ENCODE data around the gene IL20RA. TPM values are rescaled to one million over a fixed set of nuclear protein-coding genes. Genes with fewer than 3 reads are reported as not detected.

Gene IL20RA
- total and polyA plus RNA-seq, 2 of the 8 experiments (the other 6 are each of a cell fraction or from before 2014, with no cell fraction given): 1.3 to 1.7 TPM

- 66% methylated on average over 3 of the region's 3 CpGs; no CpG with 5 or more reads in 1 of the 2 experiments for WGBS, 2 experiments (ENCODE audit: extremely low coverage in 1 of 2, insufficient coverage in 1 of 2, insufficient read length in 1 of 2, insufficient replicate concordance in 2 of 2, low coverage in 1 of 2, low lambda C conversion rate in 2 of 2, missing lambda C conversion rate in 1 of 2)
- H4K20me1 ChIP-seq (replicated peaks in 1 of 2; ENCODE audit: control insufficient read depth in 1 of 2, insufficient read depth in 2 of 2, low read length in 2 of 2): no peaks in the 10 kb centered on the region
- no peak overlapping the region for H4K91ac ChIP-seq (replicated peaks; ENCODE audit: insufficient read length, low read length)
- peaks cover 0 to 5% (median 0%) of the 10 kb centered on the region in 4 experiments; a peak in 1 of 7 replicates for H3K4me1 ChIP-seq (replicated peaks in 1 of 4; ENCODE audit: control insufficient read depth in 3 of 4, insufficient read depth in 4 of 4, low read length in 3 of 4)
- no peak overlapping the region for H3K23ac ChIP-seq (ENCODE audit: insufficient read length)
- TF ChIP-seq USF2 (IDR thresholded peaks at IDR 0.05; ENCODE audit: low read length): no peak
- no peak for TF ChIP-seq KDM1A (IDR thresholded peaks at IDR 0.05; ENCODE audit: borderline replicate concordance, low read length)
- no peak for TF ChIP-seq CHD1 (IDR thresholded peaks at IDR 0.05; ENCODE audit: low read depth, low read length)
- H3K23me2 ChIP-seq (ENCODE audit: low read depth, low read length): no peaks in the 10 kb centered on the region
- no peak overlapping the region for H3K4ac ChIP-seq (replicated peaks; ENCODE audit: insufficient read length, low read depth, low read length)
- no peak overlapping the region for H2BK20ac ChIP-seq (ENCODE audit: low read length)
- POLR2A ChIA-PET (ENCODE audit: partially characterized antibody): no interaction called here
- no peak overlapping the region for H2BK12ac ChIP-seq (ENCODE audit: low read depth, low read length)
- no peak overlapping the region for H4K5ac ChIP-seq (ENCODE audit: insufficient read length, low read depth, low read length)
- no peak overlapping the region for H3K14ac ChIP-seq (ENCODE audit: insufficient read length)
- no peak overlapping the region for H2BK5ac ChIP-seq (ENCODE audit: low read depth, low read length)
- H3K36me3 ChIP-seq (ENCODE audit: control insufficient read depth in 2 of 4, insufficient read depth in 4 of 4, low read length in 3 of 4): no peaks in the 10 kb centered on the region
- DNase-seq (ENCODE audit: low read depth in 1 of 2, low spot score in 2 of 2) (no peak), FAIRE-seq (no peak)
- no peak overlapping the region for H3K18ac ChIP-seq (ENCODE audit: extremely low read depth, low read length)
- H3K56ac ChIP-seq (replicated peaks; ENCODE audit: insufficient read length, low read depth, low read length): no peak overlapping the region
- H2BK15ac ChIP-seq (ENCODE audit: low read length): no peak overlapping the region
- peaks cover 0 to 6% of the 10 kb centered on the region in 2 experiments; a peak in 1 of 4 replicates for H3K9me3 ChIP-seq (ENCODE audit: insufficient read depth in 2 of 2, low read depth in 1 of 2, low read length in 1 of 2)
- H2AK5ac ChIP-seq (ENCODE audit: low read depth, low read length): no peak overlapping the region
- H3K4me3 ChIP-seq (ENCODE audit: extremely low read depth in 1 of 4, insufficient read depth in 2 of 4, low read depth in 3 of 4, low read length in 4 of 4): no peak overlapping the region
- H4K8ac ChIP-seq (ENCODE audit: extremely low read depth, insufficient read depth, low read length): no peak overlapping the region
- no peak overlapping the region for H3K4me2 ChIP-seq (ENCODE audit: insufficient read depth in 1 of 2, low read depth in 2 of 2, low read length in 2 of 2)
- H2BK120ac ChIP-seq (replicated peaks; ENCODE audit: low read depth, low read length): no peak overlapping the region
- CTCF ChIA-PET (ENCODE audit: partially characterized antibody): interaction anchor here (0.7 to 9.2 kb wide), 3 partner anchors 9 to 46 kb away, joined by 3 to 69 read pairs (median 3); no protein-coding TSS in a partner anchor
- no peaks in the 10 kb centered on the region for H3K27me3 ChIP-seq (replicated peaks in 1 of 4; ENCODE audit: control insufficient read depth in 3 of 4, extremely low read depth in 1 of 4, insufficient read depth in 3 of 4, low read length in 3 of 4)
- no peaks in the 10 kb centered on the region for H3K79me2 ChIP-seq (ENCODE audit: control insufficient read depth in 1 of 2, insufficient read depth in 2 of 2, low read length in 2 of 2)
- H3K9ac ChIP-seq (replicated peaks in 1 of 4; ENCODE audit: extremely low read depth in 1 of 4, low read depth in 3 of 4, low read length in 3 of 4): no peak overlapping the region
- H3K27ac ChIP-seq (ENCODE audit: low read depth, low read length): no peak overlapping the region
- no peaks in the 10 kb centered on the region for H3K79me1 ChIP-seq (ENCODE audit: low read depth, low read length)
- H2AFZ ChIP-seq (ENCODE audit: low read length): no peak overlapping the region
Observed at GRCh38 chr6:137017081-137017480, 27.7 kb downstream of the IL20RA start.
